Fibroblast of lung (primary cell): Measurements from ENCODE around the gene NRAP. TPM values are rescaled to one million over a fixed set of nuclear protein-coding genes. Genes with fewer than 3 reads are reported as not detected.

Experiments
- DNase-seq, 2 donors: peaks; one replicate each; pipeline versions ENCODE4 v3.0.0 to v3.0.0-alpha.2; 2010; ENCODE audit warnings: low read depth in 2 of 2
- H2AFZ ChIP-seq: 2 replicates; pipeline ENCODE4 v1.5.1; 2012; ENCODE audit warnings: low read length, control low read depth, inconsistent platforms
- H3K27ac ChIP-seq: 2 replicates; pipeline ENCODE4 v1.5.1; 2011; ENCODE audit warnings: low read length, control low read depth; ENCODE audit not compliant: insufficient read depth
- H3K27me3 ChIP-seq: 2 replicates; pipeline ENCODE4 v1.5.1; 2011; ENCODE audit warnings: mild to moderate bottlenecking, low read length; ENCODE audit not compliant: control insufficient read depth, insufficient read depth
- H3K36me3 ChIP-seq: 2 replicates; pipeline ENCODE4 v1.5.1; 2011; ENCODE audit warnings: low read length; ENCODE audit not compliant: control insufficient read depth, insufficient read depth
- H3K4me1 ChIP-seq: 2 replicates; pipeline ENCODE4 v1.5.1; 2011; ENCODE audit warnings: low read length; ENCODE audit not compliant: control insufficient read depth, insufficient read depth; ENCODE audit errors: extremely low read depth
- H3K4me2 ChIP-seq: 2 replicates; pipeline ENCODE4 v1.5.1; 2011; ENCODE audit warnings: low read length, control low read depth; ENCODE audit not compliant: insufficient read depth; ENCODE audit errors: extremely low read depth
- H3K4me3 ChIP-seq, 4 experiments: fragments of 200-600 bp in 1 of 4; sonication (generic) in 1 of 4; replicated peaks in 1 of 4; 2 replicates each; pipeline ENCODE4 v1.5.1; 2011 to 2016; ENCODE audit warnings: low read length in 4 of 4, low read depth in 3 of 4, mild to moderate bottlenecking in 3 of 4, control low read depth in 2 of 4, inconsistent platforms in 1 of 4, mixed read lengths in 1 of 4; ENCODE audit not compliant: insufficient read depth in 1 of 4; ENCODE audit errors: control extremely low read depth in 1 of 4
- H3K79me2 ChIP-seq: 2 replicates; pipeline ENCODE4 v1.5.1; 2012; ENCODE audit warnings: mild to moderate bottlenecking, low read length, inconsistent platforms; ENCODE audit not compliant: control insufficient read depth, insufficient read depth
- H3K9ac ChIP-seq: 2 replicates; pipeline ENCODE4 v1.5.1; 2011; ENCODE audit warnings: mild to moderate bottlenecking, low read length, control low read depth; ENCODE audit not compliant: insufficient read depth
- H3K9me3 ChIP-seq: 2 replicates; pipeline ENCODE4 v1.5.1; 2012; ENCODE audit warnings: low read depth, low read length; ENCODE audit not compliant: control insufficient read depth, insufficient read depth
- H4K20me1 ChIP-seq: 2 replicates; pipeline ENCODE4 v1.5.1; 2011; ENCODE audit warnings: low read length; ENCODE audit not compliant: control insufficient read depth, insufficient read depth; ENCODE audit errors: extremely low read depth
- EZH2 ChIP-seq: IDR thresholded peaks from 2 replicates; pipeline ENCODE4 v1.5.1; 2012; ENCODE audit warnings: low read length, control low read depth, mild to moderate bottlenecking; ENCODE audit errors: missing control alignments
- polyA plus RNA-seq, 2 donors: library from polyadenylated mRNA; depleted of rRNA in 1 of 2; stranded (reverse) in 1 of 2; unstranded in 1 of 2; fragments of >200 nt; gene quantifications; 2 replicates each; pipeline ENCODE4 v1.2.1, GENCODE V29; 2011 to 2012; ENCODE audit warnings: missing spikeins in 1 of 2
- total RNA-seq: library from RNA; depleted of rRNA; stranded (reverse); fragments of >200 nt; gene quantifications from 2 replicates; pipeline ENCODE4 v1.2.1, GENCODE V29; 2014
- TF ChIP-seq, protein P1 (sequence below), 2 donors: IDR thresholded peaks in 1 of 2; conservative IDR thresholded peaks in 1 of 2; 1 replicate in 1 of 2; 2 replicates in 1 of 2; pipeline ENCODE4 v1.5.1; 2011 to 2012; ENCODE audit warnings: low read length in 2 of 2, control low read depth in 1 of 2, inconsistent platforms in 1 of 2, low read depth in 1 of 2, mild to moderate bottlenecking in 1 of 2

Gene NRAP
- total and polyA plus RNA-seq, 2 donors (not counting 1 experiment from before 2014, with no cell fraction given): not detected

DNA sequence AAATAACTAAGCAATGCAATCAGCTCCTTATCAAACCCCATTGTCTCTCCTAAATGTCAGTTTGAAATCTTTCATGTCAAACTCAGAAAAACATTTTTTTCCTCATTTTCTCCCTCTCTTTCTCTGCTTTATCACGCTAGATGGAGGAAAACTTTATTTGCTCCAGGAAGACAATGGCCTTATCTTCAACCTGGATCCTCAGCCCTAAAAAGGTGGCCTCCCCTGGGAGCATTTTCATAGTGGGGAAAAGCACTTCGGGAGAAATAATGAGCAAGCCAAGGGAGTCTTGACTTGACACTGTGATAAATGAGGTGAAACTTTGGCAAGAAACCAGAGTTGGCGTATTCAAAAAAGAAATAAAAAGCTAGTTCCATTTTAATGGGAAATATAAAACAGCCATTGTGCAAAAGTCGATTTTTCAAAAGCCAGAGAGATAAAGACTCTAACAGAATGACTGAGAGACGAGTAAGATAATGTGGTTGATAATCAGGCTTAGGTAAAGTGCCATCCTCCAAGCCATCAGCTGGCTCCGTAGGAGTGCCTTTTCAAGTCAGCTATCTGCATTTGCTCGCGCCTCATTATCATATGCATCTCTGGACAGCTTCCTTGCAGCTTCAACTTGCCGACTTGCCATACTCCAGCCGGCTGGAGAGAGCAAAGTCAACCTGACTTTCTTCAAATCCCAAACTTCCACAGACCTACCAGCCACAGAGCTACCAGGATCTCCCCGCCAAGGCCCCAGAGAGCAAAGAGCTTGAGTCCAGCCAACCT is 91.1 kb downstream of the NRAP start:
- no peak for TF ChIP-seq EZH2
- TF ChIP-seq, protein P1, sequence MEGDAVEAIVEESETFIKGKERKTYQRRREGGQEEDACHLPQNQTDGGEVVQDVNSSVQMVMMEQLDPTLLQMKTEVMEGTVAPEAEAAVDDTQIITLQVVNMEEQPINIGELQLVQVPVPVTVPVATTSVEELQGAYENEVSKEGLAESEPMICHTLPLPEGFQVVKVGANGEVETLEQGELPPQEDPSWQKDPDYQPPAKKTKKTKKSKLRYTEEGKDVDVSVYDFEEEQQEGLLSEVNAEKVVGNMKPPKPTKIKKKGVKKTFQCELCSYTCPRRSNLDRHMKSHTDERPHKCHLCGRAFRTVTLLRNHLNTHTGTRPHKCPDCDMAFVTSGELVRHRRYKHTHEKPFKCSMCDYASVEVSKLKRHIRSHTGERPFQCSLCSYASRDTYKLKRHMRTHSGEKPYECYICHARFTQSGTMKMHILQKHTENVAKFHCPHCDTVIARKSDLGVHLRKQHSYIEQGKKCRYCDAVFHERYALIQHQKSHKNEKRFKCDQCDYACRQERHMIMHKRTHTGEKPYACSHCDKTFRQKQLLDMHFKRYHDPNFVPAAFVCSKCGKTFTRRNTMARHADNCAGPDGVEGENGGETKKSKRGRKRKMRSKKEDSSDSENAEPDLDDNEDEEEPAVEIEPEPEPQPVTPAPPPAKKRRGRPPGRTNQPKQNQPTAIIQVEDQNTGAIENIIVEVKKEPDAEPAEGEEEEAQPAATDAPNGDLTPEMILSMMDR (conservative IDR thresholded peaks at IDR 0.05 in 1 of 2, IDR thresholded peaks at IDR 0.05 in 1 of 2; ENCODE audit: low read depth in 1 of 2, low read length in 2 of 2): no peak
- H3K36me3 ChIP-seq: no peaks in the 10 kb centered on the region
- no peak overlapping the region for H3K9ac ChIP-seq
- H3K27me3 ChIP-seq: no peaks in the 10 kb centered on the region
- no peak overlapping the region for H3K4me2 ChIP-seq
- no peak overlapping the region for H3K4me3 ChIP-seq
- H3K9me3 ChIP-seq: no peaks in the 10 kb centered on the region
- H2AFZ ChIP-seq: no peak overlapping the region
- no peak overlapping the region for H3K27ac ChIP-seq
- H3K4me1 ChIP-seq: no peaks in the 10 kb centered on the region
- H3K79me2 ChIP-seq: no peaks in the 10 kb centered on the region
- H4K20me1 ChIP-seq: no peaks in the 10 kb centered on the region
- DNase-seq: no peak

- Histone ChIP-seq H3K4me2 (no peak overlapping the region), H3K9ac (no peak overlapping the region), H2AFZ (no peak overlapping the region), H3K4me1 (no peaks in the 10 kb centered on the region), H3K27ac (no peak overlapping the region), H4K20me1 (no peaks in the 10 kb centered on the region), H3K79me2 (no peaks in the 10 kb centered on the region), H3K36me3 (no peaks in the 10 kb centered on the region), H3K9me3 (no peaks in the 10 kb centered on the region), H3K27me3 (no peaks in the 10 kb centered on the region), H3K4me3 (no peak overlapping the region)
- no peak for TF ChIP-seq EZH2
- TF ChIP-seq, protein P1 (conservative IDR thresholded peaks at IDR 0.05 in 1 of 2, IDR thresholded peaks at IDR 0.05 in 1 of 2; ENCODE audit: low read depth in 1 of 2, low read length in 2 of 2): no peak
- DNase-seq: no peak
Observed at GRCh38 chr10:113569576-113569975, 94.3 kb downstream of the NRAP start.

GRCh38 chr10:113566888-113567287 is 97.0 kb downstream of the NRAP start:
- Histone ChIP-seq H3K36me3 (no peaks in the 10 kb centered on the region), H3K27ac (no peak overlapping the region), H3K4me3 (no peak overlapping the region), H3K4me2 (no peak overlapping the region), H4K20me1 (no peaks in the 10 kb centered on the region), H2AFZ (no peak overlapping the region), H3K9me3 (no peaks in the 10 kb centered on the region), H3K4me1 (no peaks in the 10 kb centered on the region), H3K9ac (no peak overlapping the region), H3K27me3 (no peaks in the 10 kb centered on the region), H3K79me2 (no peaks in the 10 kb centered on the region)
- TF ChIP-seq EZH2: no peak
- TF ChIP-seq, protein P1 (conservative IDR thresholded peaks at IDR 0.05 in 1 of 2, IDR thresholded peaks at IDR 0.05 in 1 of 2; ENCODE audit: low read depth in 1 of 2, low read length in 2 of 2): no peak
- no peak for DNase-seq
